Smooth muscle cell (in vitro differentiated cells): Measurements from ENCODE around the gene SERPINB1. TPM values are rescaled to one million over a fixed set of nuclear protein-coding genes. Genes with fewer than 3 reads are reported as not detected.
A peak's percentile ranks its signal among the peaks of the same experiment; 100 is the strongest.

Experiments
- DNase-seq: peaks from one replicate; lab custom pipeline; 2025; ENCODE audit not compliant: unreplicated experiment; lab: John Stamatoyannopoulos, UW
- H2AFZ ChIP-seq: fragments of 200-600 bp; sonication (generic); 2 replicates; pipeline ENCODE4 v1.6.0; 2016; ENCODE audit warnings: antibody characterized with exemption, low read depth, mild to moderate bottlenecking
- H3F3A ChIP-seq: fragments of 200-600 bp; sonication (generic); 2 replicates; pipeline ENCODE4 v1.6.0; 2017; ENCODE audit warnings: antibody characterized with exemption, low read depth
- H3K27ac ChIP-seq: fragments of 200-600 bp; sonication (generic); 2 replicates; pipeline ENCODE4 v1.5.1; 2016; ENCODE audit warnings: low read depth, mild to moderate bottlenecking
- H3K27me3 ChIP-seq: fragments of 200-600 bp; sonication (generic); 2 replicates; pipeline ENCODE4 v1.6.1; 2016; ENCODE audit warnings: low read depth, mild to moderate bottlenecking
- H3K36me3 ChIP-seq: fragments of 200-600 bp; sonication (generic); 2 replicates; pipeline ENCODE4 v1.5.1; 2016; ENCODE audit warnings: low read depth
- H3K4me1 ChIP-seq: fragments of 200-600 bp; sonication (generic); 2 replicates; pipeline ENCODE4 v1.5.1; 2016; ENCODE audit warnings: low read depth
- H3K4me2 ChIP-seq: fragments of 200-600 bp; sonication (generic); 2 replicates; pipeline ENCODE4 v1.6.0; 2016; ENCODE audit warnings: mild to moderate bottlenecking
- H3K4me3 ChIP-seq: fragments of 200-600 bp; sonication (generic); 2 replicates; pipeline ENCODE4 v1.5.1; 2016; ENCODE audit warnings: mild to moderate bottlenecking
- H3K79me2 ChIP-seq: fragments of 200-600 bp; sonication (generic); 2 replicates; pipeline ENCODE4 v1.6.0; 2016; ENCODE audit warnings: low read depth, mild to moderate bottlenecking
- H3K9ac ChIP-seq: fragments of 200-600 bp; sonication (generic); 2 replicates; pipeline ENCODE4 v1.6.0; 2016; ENCODE audit warnings: low read depth
- H3K9me3 ChIP-seq: fragments of 200-600 bp; sonication (generic); replicated peaks from 2 replicates; pipeline ENCODE4 v1.5.1; 2016; ENCODE audit warnings: low read depth
- H4K20me1 ChIP-seq: fragments of 200-600 bp; sonication (generic); 2 replicates; pipeline ENCODE4 v1.6.0; 2016; ENCODE audit warnings: low read depth
- CTCF ChIP-seq: fragments of 200-600 bp; sonication (generic); IDR thresholded peaks from 2 replicates; pipeline ENCODE4 v1.5.1; 2017; ENCODE audit warnings: borderline replicate concordance, mild to moderate bottlenecking, antibody characterized with exemption; ENCODE audit not compliant: insufficient read depth, poor library complexity, severe bottlenecking
- WGBS: methylation state at CpG from one replicate; pipeline ENCODE4 v1.1.7; 2016; ENCODE audit warnings: low lambda C conversion rate; 5-methylcytosine and 5-hydroxymethylcytosine counted together
- polyA plus RNA-seq: library from polyadenylated mRNA; unstranded; fragments of >200 nt; fragmentation: Nextera tagmentation; extraction: Ambion mirVana; gene quantifications from 2 replicates; pipeline ENCODE4 v1.2.1, GENCODE V29; 2016
- total RNA-seq: library from RNA; depleted of rRNA; stranded (reverse); fragments of >200 nt; gene quantifications from 2 replicates; pipeline ENCODE4 v1.2.3, GENCODE V29; 2014

The SERPINB1 gene
- total and polyA plus RNA-seq, 2 experiments from 2014 or later, result 10.5 to 17.7 TPM

DNA sequence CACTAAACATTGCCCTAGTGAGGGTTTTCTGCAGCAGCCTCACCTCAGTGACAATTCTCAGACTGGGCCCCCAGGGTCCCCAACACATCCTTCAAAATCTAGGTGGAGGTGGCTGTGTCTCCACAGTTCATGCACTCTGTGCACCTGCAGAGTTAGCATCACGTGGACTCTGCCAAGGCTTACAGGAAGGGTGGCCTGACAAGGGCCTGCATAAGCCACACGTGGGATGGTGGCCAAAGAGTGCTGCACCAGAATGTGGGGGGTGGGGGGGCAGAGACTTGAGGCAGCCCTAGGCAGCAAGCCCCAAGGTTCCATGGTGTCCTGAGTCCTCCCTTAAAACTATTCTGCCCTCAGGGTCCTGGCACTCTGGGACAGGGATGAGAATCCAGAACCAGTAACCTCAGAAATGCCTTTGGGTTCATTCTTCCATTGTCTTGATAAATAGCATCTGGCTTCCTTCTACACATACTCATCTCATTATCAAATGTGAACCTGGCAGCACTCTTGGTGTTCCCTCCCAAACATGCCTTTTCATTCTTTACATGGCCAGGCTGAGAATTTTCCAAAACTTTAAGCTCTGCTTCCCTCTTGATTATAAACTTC, 1.6 kb upstream of the SERPINB1 start:
- Histone ChIP-seq H3K4me3 (no peak overlapping the region), H2AFZ (no peak overlapping the region), H3K27me3 (no peaks in the 10 kb centered on the region), H3K9me3 (no peaks in the 10 kb centered on the region), H4K20me1 (no peaks in the 10 kb centered on the region), H3K36me3 (no peaks in the 10 kb centered on the region), H3K79me2 (peaks cover 3% of the 10 kb centered on the region), H3K27ac (no peak overlapping the region), H3F3A (peaks cover 16% of the 10 kb centered on the region), H3K4me2 (no peak overlapping the region), H3K4me1 (peaks cover 17% of the 10 kb centered on the region), H3K9ac (no peak overlapping the region)
- 77% methylated on average over 2 of the region's 2 CpGs for WGBS
- no peak for TF ChIP-seq CTCF
- no peak for DNase-seq

DNA sequence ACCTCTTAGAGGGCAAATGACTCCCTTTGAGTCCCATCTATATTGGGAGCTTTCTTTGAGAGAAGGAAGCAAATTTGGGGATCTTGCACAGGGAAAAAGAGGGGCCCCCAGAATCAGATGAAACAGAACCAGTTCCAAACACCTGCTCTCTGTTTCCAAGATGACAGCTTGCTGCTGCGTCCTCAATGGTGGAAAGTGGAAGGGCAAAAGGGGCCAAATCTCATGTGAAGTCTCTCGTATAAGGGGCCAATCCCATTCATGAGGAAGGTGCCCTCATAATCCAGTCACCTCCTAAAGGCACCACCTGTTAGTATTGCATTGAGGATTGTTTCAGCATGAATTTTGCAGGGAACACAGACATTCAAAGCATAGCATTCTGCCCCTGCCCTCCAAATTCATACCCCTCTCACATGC, 483 bp upstream of the SERPINB1 start:
- no peaks in the 10 kb centered on the region for H4K20me1 ChIP-seq
- peak overlapping the region; percentile 59 for H2AFZ ChIP-seq
- H3K27ac ChIP-seq, result peak overlapping the region; percentile 87
- peak overlapping the region; percentile 82 for H3K9ac ChIP-seq
- H3K79me2 ChIP-seq, result peaks cover 3% of the 10 kb centered on the region
- no peak for DNase-seq
- TF ChIP-seq CTCF, result no peak
- H3K4me3 ChIP-seq, result peak overlapping the region; percentile 48
- H3K9me3 ChIP-seq, result no peaks in the 10 kb centered on the region
- H3K4me1 ChIP-seq, result peaks cover 17% of the 10 kb centered on the region
- H3F3A ChIP-seq, result peaks cover 16% of the 10 kb centered on the region
- H3K36me3 ChIP-seq, result peaks cover 3% of the 10 kb centered on the region
- peak overlapping the region; percentile 86 for H3K4me2 ChIP-seq
- no peaks in the 10 kb centered on the region for H3K27me3 ChIP-seq
- 97% methylated on average over 2 of the region's 2 CpGs for WGBS

- Histone ChIP-seq H3K27me3 (no peaks in the 10 kb centered on the region), H3K9ac (peak overlapping the region; percentile 82), H3K4me1 (peaks cover 17% of the 10 kb centered on the region), H2AFZ (no peak overlapping the region), H3K4me3 (peak overlapping the region; percentile 48), H3K9me3 (no peaks in the 10 kb centered on the region), H3K4me2 (peak overlapping the region; percentile 86), H3F3A (peaks cover 16% of the 10 kb centered on the region), H3K79me2 (peaks cover 3% of the 10 kb centered on the region), H4K20me1 (no peaks in the 10 kb centered on the region), H3K36me3 (peaks cover 3% of the 10 kb centered on the region), H3K27ac (peak overlapping the region; percentile 87)
- 77% methylated on average over 3 of the region's 3 CpGs for WGBS
- TF ChIP-seq CTCF, result no peak
- DNase-seq, result no peak
Measured at GRCh38 chr6:2840749-2841061, 958 bp downstream of the SERPINB1 start.
